Measurements from ENCODE around the gene FAH.

The FAH gene

DNA sequence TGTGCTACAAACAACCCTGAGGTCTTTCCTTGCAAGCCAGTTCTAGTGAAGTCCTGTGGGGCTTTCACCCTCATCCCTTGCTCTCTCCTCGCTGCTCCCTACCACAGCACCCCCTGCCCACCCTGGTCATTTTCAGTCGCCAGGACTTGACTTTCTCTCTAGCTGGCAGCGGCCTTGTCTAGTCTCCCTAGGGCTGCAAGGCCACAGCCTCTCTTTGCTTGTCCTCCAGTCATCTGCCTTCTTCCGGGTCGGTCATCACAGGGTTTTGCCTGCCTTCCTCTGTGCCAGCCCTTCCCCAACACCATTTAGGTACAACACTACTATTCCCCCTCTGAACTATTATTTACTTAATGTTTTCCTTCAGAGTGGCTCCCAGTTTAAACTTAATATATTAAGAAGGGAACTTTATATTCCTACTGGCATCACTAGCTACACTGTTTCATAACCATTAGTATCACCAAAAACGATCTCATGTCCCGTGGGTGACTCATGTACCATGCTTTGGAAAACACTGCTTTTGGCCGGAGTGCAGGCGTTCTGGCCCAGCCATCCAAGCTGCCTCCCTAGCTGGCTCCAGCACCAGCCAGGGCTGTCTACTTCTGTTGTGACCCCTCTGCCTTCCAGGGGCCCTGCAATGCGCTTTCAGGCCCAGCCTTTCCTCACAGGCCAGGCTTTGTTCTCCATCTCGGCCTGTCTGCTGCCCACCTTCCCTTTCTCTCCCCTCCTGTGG lies 21.4 kb downstream of the FAH start:
- DNase-seq (ENCODE audit: low read depth): no peak

DNA sequence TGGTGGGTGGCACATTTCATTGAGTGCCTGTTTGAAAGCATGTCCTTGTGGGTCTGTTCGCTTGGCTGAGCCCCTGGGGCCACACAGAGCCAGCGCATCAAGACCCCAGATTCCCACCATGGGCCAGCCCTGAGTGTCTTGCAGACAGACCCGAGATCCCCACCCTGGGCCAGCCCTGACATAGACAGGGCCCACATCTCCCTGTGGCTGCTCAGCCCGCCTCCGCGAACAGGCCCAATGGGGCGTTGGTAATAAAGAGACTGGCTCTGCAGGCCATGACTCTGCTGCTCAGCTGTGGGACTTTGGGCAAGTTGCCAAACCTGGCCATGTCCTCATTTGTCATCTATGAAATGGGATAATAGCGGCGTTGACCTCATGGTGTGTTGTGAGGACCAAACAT lies 22.6 kb downstream of the FAH start:
- DNase-seq (ENCODE audit: low read depth): no peak

- no peak for DNase-seq (ENCODE audit: low read depth)
Measured at GRCh38 chr15:80176443-80176842, 23.6 kb downstream of the FAH start.

- no peak for DNase-seq (ENCODE audit: low read depth)
Measured at GRCh38 chr15:80177156-80177555, 24.4 kb downstream of the FAH start.

GRCh38 chr15:80179025-80179759 lies 26.4 kb downstream of the FAH start:
- DNase-seq (ENCODE audit: low read depth): no peak

GRCh38 chr15:80179935-80180334 lies 27.1 kb downstream of the FAH start:
- DNase-seq (ENCODE audit: low read depth): no peak

GRCh38 chr15:80180468-80180867 lies 27.7 kb downstream of the FAH start:
- no peak for DNase-seq (ENCODE audit: low read depth)

DNA sequence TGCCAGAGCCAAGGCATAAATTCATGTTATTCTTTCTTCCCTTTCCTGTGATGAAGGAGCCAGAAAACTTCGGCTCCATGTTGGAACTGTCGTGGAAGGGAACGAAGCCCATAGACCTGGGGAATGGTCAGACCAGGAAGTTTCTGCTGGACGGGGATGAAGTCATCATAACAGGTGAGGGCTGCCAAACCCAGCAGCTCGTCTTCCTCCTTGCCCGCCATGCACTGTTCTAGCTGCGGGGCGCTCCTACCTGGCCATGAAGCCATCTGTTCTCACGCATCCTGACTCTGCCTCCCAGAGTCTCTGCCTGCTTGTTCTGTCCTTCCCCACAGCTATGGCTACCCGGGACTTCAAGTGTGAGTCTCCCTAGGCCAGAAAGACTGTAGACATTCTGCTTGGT lies 28.2 kb downstream of the FAH start:
- DNase-seq (ENCODE audit: low read depth): no peak

DNA sequence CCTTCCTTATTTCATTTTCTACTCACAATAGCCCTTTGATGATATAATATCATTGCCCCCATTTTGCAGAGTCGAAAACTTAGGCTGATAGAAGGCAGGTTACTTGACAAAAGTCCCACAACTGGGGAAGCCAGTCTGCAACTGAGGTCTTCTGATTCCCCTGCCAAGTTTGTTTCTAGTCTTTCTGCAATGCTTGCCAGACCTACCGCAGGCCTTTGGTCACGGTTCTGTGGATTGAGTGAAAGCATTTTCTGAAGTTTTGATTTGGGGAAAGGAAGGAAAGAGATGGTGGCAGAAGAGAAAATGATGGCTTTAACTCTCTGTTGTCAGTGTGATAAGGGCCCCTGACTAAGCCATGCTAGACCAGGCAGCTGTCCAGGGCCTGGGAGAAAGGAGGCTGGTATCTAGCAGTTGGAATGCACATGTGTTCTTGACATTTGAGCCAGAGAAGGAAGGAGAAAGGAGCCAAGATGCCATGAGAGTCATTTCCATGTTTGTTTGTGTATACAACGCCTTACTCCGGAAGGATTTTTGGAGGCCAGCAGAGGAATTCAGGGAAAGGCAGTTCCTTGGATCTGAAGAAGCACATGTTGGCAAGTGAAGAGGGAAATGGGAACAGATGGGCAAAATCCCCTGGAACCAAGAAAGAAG lies 29.9 kb downstream of the FAH start:
- no peak for DNase-seq (ENCODE audit: low read depth)

GRCh38 chr15:80183306-80183705 lies 30.5 kb downstream of the FAH start:
- no peak for DNase-seq (ENCODE audit: low read depth)

GRCh38 chr15:80183886-80184285 lies 31.1 kb downstream of the FAH start:
- no peak for DNase-seq (ENCODE audit: low read depth)

- no peak for DNase-seq (ENCODE audit: low read depth)
Measured at GRCh38 chr15:80184554-80184953, 31.8 kb downstream of the FAH start.

- DNase-seq (ENCODE audit: low read depth): no peak
Measured at GRCh38 chr15:80185152-80185551, 32.4 kb downstream of the FAH start.

- DNase-seq (ENCODE audit: low read depth): no peak
Measured at GRCh38 chr15:80186066-80186465, 33.3 kb downstream of the FAH start.

DNA sequence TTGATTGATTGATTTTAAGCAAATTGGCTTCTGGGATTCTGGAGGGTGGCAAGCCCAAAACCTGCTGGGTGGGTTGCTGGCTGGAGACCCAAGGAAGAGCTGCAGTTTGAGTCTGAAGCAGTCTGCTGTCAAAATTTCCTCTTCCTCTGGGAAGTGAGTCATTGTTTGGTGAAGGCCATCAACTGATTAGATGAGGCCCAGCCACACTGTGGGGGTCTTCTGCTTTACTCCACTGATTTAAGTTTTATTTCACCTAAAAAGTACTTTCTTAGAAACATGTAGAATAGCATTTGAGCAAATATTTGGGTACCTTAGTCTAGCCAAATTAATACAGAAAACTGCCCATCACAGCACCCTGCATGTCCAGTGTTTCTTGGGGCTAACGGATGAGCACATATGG lies 33.8 kb downstream of the FAH start:
- no peak for DNase-seq (ENCODE audit: low read depth)

- DNase-seq (ENCODE audit: low read depth): no peak
Measured at GRCh38 chr15:80188251-80188650, 35.5 kb downstream of the FAH start.

- DNase-seq (ENCODE audit: low read depth): no peak
Measured at GRCh38 chr15:80191198-80191597, 38.4 kb downstream of the FAH start.

- DNase-seq (ENCODE audit: low read depth): no peak
Measured at GRCh38 chr15:80191897-80192595, 39.2 kb downstream of the FAH start.

DNA sequence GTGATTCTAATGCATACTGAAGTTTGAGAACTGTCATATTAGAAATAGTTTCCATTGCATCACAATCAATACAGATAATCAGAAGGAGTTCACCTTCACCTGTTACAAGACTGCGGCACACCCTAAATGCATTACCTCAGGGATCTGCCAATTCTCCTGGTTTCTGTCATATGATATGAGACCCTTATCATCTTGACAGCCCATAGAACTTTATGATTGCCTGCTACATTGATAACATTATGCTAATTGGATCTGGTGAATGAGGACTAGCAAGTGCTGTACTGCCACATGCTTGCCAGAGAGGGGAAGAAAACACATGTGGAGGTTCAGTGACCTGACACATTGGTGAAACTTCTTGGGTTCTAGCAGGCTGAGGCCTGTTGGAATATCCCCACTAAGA lies 41.4 kb downstream of the FAH start:
- DNase-seq (ENCODE audit: low read depth): no peak

- no peak for DNase-seq (ENCODE audit: low read depth)
Measured at GRCh38 chr15:80194914-80195313, 42.1 kb downstream of the FAH start.

GRCh38 chr15:80199366-80199765 lies 46.6 kb downstream of the FAH start:
- DNase-seq (ENCODE audit: low read depth): no peak

DNA sequence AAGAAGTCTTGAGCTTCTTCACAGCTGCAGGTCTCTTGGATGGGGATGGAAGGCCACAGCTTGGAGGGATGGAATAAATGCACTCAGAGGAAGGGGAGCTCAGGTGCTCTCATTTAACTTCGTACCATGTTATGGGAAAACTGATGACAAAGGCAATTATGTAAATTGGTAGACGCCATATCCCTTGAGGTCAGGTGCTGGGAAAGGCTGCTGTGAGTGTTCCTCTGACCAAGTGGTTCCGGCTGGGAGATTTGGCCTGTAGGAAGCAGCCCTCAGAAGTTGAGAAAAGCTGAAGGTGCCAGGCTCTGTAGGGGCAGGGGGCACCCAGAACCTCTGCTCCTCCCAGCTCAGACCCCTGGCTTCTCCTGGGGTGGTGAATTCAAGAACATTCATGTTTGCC lies 47.1 kb downstream of the FAH start:
- DNase-seq (ENCODE audit: low read depth): no peak
